ENCODE results near the gene PRELID2. TPM values are rescaled to one million over a fixed set of nuclear protein-coding genes. Genes with fewer than 3 reads are reported as not detected.

PRELID2 gene
- total RNA-seq, 1 donor from 2014 or later = 10.2 TPM

- no peaks in the 10 kb centered on the region for H3K9me3 ChIP-seq
- ATAC-seq = no peak
- H3K4me1 ChIP-seq = no peaks in the 10 kb centered on the region
- intact Hi-C loops (cut with DNase I) = no loop called here
- H3K36me3 ChIP-seq = no peaks in the 10 kb centered on the region
- no peak overlapping the region for H3K27ac ChIP-seq
- H3K4me3 ChIP-seq = no peak overlapping the region
- no peak for DNase-seq
- H3K27me3 ChIP-seq (ENCODE audit: low read depth) = no peaks in the 10 kb centered on the region
- no peak for TF ChIP-seq CTCF (IDR thresholded peaks at IDR 0.05)
Measured at GRCh38 chr5:145761254-145761653, 73.9 kb downstream of the PRELID2 start.

- no peaks in the 10 kb centered on the region for H3K36me3 ChIP-seq
- intact Hi-C loops (cut with DNase I) = no loop called here
- no peak for TF ChIP-seq CTCF (IDR thresholded peaks at IDR 0.05)
Measured at GRCh38 chr5:145760660-145761059, 74.5 kb downstream of the PRELID2 start.

GRCh38 chr5:145752947-145753346 lies 82.2 kb downstream of the PRELID2 start:
- no peak overlapping the region for H3K27ac ChIP-seq
- no peak for DNase-seq
- H3K36me3 ChIP-seq = no peaks in the 10 kb centered on the region
- H3K9me3 ChIP-seq = peaks cover 11% of the 10 kb centered on the region
- no peaks in the 10 kb centered on the region for H3K27me3 ChIP-seq (ENCODE audit: low read depth)
- ATAC-seq = no peak
- no peaks in the 10 kb centered on the region for H3K4me1 ChIP-seq
- intact Hi-C loops (cut with DNase I) = no loop called here
- no peak for TF ChIP-seq CTCF (IDR thresholded peaks at IDR 0.05)
- H3K4me3 ChIP-seq = no peak overlapping the region

More at GRCh38 chr5:145760660-145761059, 74.5 kb downstream of the PRELID2 start:
- ATAC-seq (no peak), DNase-seq (no peak)
- Histone ChIP-seq H3K27ac (no peak overlapping the region), H3K9me3 (no peaks in the 10 kb centered on the region), H3K4me3 (no peak overlapping the region), H3K4me1 (no peaks in the 10 kb centered on the region), H3K27me3 (ENCODE audit: low read depth) (no peaks in the 10 kb centered on the region)

GRCh38 chr5:145752534-145752933 lies 82.6 kb downstream of the PRELID2 start:
- no peak for DNase-seq
- intact Hi-C loops (cut with DNase I) = no loop called here
- Histone ChIP-seq H3K4me3 (no peak overlapping the region), H3K27me3 (ENCODE audit: low read depth) (no peaks in the 10 kb centered on the region), H3K9me3 (peaks cover 11% of the 10 kb centered on the region), H3K27ac (no peak overlapping the region), H3K4me1 (no peaks in the 10 kb centered on the region), H3K36me3 (no peaks in the 10 kb centered on the region)
- ATAC-seq = no peak
- no peak for TF ChIP-seq CTCF (IDR thresholded peaks at IDR 0.05)

GRCh38 chr5:145750199-145750598 lies 84.9 kb downstream of the PRELID2 start:
- Histone ChIP-seq H3K4me3 (no peak overlapping the region), H3K9me3 (peaks cover 11% of the 10 kb centered on the region), H3K27ac (no peak overlapping the region), H3K27me3 (ENCODE audit: low read depth) (no peaks in the 10 kb centered on the region), H3K36me3 (no peaks in the 10 kb centered on the region), H3K4me1 (no peaks in the 10 kb centered on the region)
- TF ChIP-seq CTCF (IDR thresholded peaks at IDR 0.05) = no peak
- intact Hi-C loops (cut with DNase I) = no loop called here
- no peak for ATAC-seq
- DNase-seq = no peak

Data from lower lobe of right lung (tissue), 2 donors.